Transverse colon (tissue), 4 donors: ENCODE measurements around the gene YLPM1.

Experiments
- POLR2AphosphoS5 ChIP-seq, 3 donors: sonication (generic); formaldehyde crosslinking; IDR thresholded peaks; one replicate each; pipeline ENCODE4 v1.6.1; 2016; ENCODE audit warnings: antibody characterized with exemption in 3 of 3
- TF ChIP-seq, protein P1 (sequence below), 5 experiments: fragments of 200-600 bp in 3 of 5; fragments of 450-650 bp in 2 of 5; sonication (generic) in 3 of 5; IDR thresholded peaks; 1 replicate in 2 of 5; 2 replicates in 3 of 5; pipeline ENCODE4 v1.5.1; 2016 to 2017; ENCODE audit warnings: antibody characterized with exemption in 5 of 5, inconsistent platforms in 3 of 5, mild to moderate bottlenecking in 2 of 5, moderate library complexity in 1 of 5

GRCh38 chr14:74871819-74872218 is 108.7 kb downstream of the YLPM1 start:
- TF ChIP-seq POLR2AphosphoS5 (IDR thresholded peaks at IDR 0.05): no peak
- TF ChIP-seq, protein P1, sequence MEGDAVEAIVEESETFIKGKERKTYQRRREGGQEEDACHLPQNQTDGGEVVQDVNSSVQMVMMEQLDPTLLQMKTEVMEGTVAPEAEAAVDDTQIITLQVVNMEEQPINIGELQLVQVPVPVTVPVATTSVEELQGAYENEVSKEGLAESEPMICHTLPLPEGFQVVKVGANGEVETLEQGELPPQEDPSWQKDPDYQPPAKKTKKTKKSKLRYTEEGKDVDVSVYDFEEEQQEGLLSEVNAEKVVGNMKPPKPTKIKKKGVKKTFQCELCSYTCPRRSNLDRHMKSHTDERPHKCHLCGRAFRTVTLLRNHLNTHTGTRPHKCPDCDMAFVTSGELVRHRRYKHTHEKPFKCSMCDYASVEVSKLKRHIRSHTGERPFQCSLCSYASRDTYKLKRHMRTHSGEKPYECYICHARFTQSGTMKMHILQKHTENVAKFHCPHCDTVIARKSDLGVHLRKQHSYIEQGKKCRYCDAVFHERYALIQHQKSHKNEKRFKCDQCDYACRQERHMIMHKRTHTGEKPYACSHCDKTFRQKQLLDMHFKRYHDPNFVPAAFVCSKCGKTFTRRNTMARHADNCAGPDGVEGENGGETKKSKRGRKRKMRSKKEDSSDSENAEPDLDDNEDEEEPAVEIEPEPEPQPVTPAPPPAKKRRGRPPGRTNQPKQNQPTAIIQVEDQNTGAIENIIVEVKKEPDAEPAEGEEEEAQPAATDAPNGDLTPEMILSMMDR (IDR thresholded peaks at IDR 0.05): no peak
